GM08714 (cell line): Measurements from ENCODE around the gene PPDPF.

Experiments used
- H3K4me3 ChIP-seq: fragments of 200-500 bp; sonication (Bioruptor generic); 2 replicates; pipeline ENCODE4 v1.5.1; 2014; ENCODE audit warnings: mild to moderate bottlenecking, low read length, inconsistent platforms
- ZNF274 ChIP-seq: IDR thresholded peaks from 2 replicates; pipeline ENCODE4 v1.6.1; 2012; ENCODE audit warnings: mild to moderate bottlenecking, low read depth, low read length

Gene PPDPF

GRCh38 chr20:63539441-63540370 lies 19.1 kb downstream of the PPDPF start:
- H3K4me3 ChIP-seq, result no peak overlapping the region
- no peak for TF ChIP-seq ZNF274

GRCh38 chr20:63540417-63541186 lies 20.0 kb downstream of the PPDPF start:
- no peak overlapping the region for H3K4me3 ChIP-seq
- no peak for TF ChIP-seq ZNF274

GRCh38 chr20:63541371-63541770 lies 20.8 kb downstream of the PPDPF start:
- no peak overlapping the region for H3K4me3 ChIP-seq
- TF ChIP-seq ZNF274, result no peak

- no peak overlapping the region for H3K4me3 ChIP-seq
- no peak for TF ChIP-seq ZNF274
Measured at GRCh38 chr20:63542031-63542559, 21.5 kb downstream of the PPDPF start.

- no peak for TF ChIP-seq ZNF274
- no peak overlapping the region for H3K4me3 ChIP-seq
Measured at GRCh38 chr20:63542696-63543095, 22.1 kb downstream of the PPDPF start.

GRCh38 chr20:63543131-63543530 lies 22.6 kb downstream of the PPDPF start:
- TF ChIP-seq ZNF274, result no peak
- H3K4me3 ChIP-seq, result no peak overlapping the region

GRCh38 chr20:63543733-63544132 lies 23.2 kb downstream of the PPDPF start:
- no peak overlapping the region for H3K4me3 ChIP-seq
- no peak for TF ChIP-seq ZNF274

GRCh38 chr20:63544241-63544957 lies 23.8 kb downstream of the PPDPF start:
- no peak for TF ChIP-seq ZNF274
- H3K4me3 ChIP-seq, result no peak overlapping the region

GRCh38 chr20:63544958-63545516 lies 24.5 kb downstream of the PPDPF start:
- H3K4me3 ChIP-seq, result no peak overlapping the region
- no peak for TF ChIP-seq ZNF274

GRCh38 chr20:63545814-63546213 lies 25.2 kb downstream of the PPDPF start:
- no peak overlapping the region for H3K4me3 ChIP-seq
- no peak for TF ChIP-seq ZNF274

- H3K4me3 ChIP-seq, result no peak overlapping the region
- TF ChIP-seq ZNF274, result no peak
Measured at GRCh38 chr20:63546256-63546955, 25.8 kb downstream of the PPDPF start.

- no peak overlapping the region for H3K4me3 ChIP-seq
- no peak for TF ChIP-seq ZNF274
Measured at GRCh38 chr20:63546956-63547724, 26.6 kb downstream of the PPDPF start.
